Embryonic facial prominence (tissue), 1 donor: ENCODE data around the gene RHOH.
"Not testable (repeated sequence)": the region's sequence is repeated elsewhere in the genome, so short reads cannot be mapped to it uniquely, and the experiment has no call there.

Experiments used
- DNase-seq: peaks from one replicate; pipeline ENCODE4 v3.0.0-alpha.2; 2016; ENCODE audit errors: extremely low spot score

The RHOH gene, protein sequence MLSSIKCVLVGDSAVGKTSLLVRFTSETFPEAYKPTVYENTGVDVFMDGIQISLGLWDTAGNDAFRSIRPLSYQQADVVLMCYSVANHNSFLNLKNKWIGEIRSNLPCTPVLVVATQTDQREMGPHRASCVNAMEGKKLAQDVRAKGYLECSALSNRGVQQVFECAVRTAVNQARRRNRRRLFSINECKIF

GRCh38 chr4:40196724-40197281 is at the start of gene RHOH:
Gene RHOH (plus strand): TSS chr4:40197031. CDS start chr4:40243387, 46,356 bp downstream.
- no peak for DNase-seq

GRCh38 chr4:40147490-40147889 is 49.3 kb upstream of the RHOH start:
- not testable (repeated sequence) for DNase-seq

DNA sequence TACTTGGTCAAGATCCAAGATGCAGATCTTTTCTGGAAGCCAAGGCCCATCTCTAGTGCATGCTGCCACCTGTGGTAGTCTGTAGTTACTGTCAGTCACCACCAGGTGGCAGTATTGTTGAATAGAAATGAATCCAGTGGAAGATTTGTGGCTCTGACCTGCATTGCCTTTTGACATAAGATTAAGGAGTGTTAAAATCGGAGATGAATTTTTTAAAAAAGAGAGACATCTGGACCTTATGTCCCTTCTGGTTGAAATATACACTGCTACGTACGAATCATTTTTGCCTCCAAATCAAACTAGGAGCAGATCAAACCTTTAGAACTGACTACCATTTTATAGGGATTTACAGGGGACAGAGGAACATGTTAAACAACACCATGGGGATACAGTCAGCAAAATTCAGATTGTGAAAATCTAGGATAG is 46.9 kb upstream of the RHOH start:
- no peak for DNase-seq

GRCh38 chr4:40150932-40151331 is 45.9 kb upstream of the RHOH start:
- no peak for DNase-seq

DNA sequence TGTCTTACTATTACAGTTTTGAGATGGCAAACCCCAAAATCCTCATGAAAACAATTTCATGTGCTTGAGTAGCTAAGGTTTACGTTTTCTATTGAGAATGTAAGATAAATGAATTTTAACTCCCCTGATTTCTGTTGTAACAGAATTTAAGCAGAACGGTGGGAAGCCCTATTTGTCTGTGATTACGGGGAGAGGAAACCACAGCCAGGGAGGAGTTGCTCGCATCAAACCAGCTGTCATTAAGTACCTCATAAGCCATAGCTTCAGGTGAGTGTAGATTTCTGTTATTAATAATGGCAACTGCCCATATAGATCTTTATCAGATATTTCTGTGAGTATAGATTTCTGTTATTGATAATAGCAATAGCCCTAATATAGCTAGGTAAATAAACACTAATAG is 44.2 kb upstream of the RHOH start:
- DNase-seq: no peak

- no peak for DNase-seq
These were observed 39.4 kb upstream of the RHOH start for GRCh38 chr4:40157436-40157835.

GRCh38 chr4:40160258-40160657 is 36.6 kb upstream of the RHOH start:
- no peak for DNase-seq

DNA sequence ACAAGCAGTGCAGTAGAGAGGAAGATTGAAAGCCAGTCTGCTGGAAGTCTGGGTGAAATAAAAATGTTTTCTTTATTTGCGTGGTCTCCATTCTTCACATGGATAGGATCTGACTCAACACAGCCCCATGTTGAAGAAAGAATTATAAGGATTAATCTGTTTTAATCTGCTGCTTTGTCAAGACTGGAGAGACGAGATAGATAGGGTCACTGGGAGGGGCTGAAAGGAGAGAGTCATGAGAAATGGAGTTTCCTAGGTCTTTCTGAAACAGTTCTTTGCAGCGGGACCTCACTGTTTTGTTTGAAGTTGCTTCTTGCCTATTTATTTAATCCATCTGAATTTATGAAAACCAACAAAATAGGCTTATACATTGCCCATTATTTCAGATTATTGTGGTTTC is 32.4 kb upstream of the RHOH start:
- DNase-seq: no peak

DNA sequence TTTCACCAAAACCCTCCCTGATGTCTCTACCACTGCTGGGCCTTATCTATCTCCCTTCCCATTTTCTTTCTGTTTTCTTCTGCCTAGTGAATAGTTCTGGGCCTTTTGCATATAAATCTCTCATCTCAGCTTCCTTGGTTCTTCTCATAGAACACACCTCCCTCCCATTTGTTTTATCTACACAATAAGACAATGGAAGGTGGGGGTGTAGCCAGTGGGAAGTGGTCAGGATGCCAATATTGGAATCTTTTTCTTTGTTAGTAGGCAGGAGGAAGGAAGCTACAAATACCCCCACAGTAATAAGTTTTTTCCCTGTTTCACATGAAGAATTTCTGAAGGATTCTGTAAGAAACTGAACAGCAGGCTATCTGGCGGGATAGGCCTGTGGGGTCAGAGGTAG is 30.9 kb upstream of the RHOH start:
- no peak for DNase-seq

DNA sequence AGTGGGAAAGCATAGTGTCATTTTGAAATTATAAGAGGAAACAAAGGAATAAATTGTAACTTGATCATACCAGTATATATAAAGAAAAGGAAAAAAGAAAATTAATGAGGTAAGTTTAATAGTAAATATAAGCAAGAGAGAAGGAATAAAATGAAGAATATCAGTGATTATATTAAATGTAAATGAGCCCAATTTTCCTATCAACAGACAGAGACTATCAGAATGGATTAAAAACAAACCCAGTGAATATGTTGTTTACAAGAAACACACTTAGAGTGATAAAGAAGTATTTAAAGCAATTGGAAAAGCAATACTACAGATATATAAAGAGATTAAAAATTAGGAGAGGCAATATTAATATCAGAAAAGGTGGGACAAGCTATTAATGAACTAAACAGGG is 28.8 kb upstream of the RHOH start:
- no peak for DNase-seq

DNA sequence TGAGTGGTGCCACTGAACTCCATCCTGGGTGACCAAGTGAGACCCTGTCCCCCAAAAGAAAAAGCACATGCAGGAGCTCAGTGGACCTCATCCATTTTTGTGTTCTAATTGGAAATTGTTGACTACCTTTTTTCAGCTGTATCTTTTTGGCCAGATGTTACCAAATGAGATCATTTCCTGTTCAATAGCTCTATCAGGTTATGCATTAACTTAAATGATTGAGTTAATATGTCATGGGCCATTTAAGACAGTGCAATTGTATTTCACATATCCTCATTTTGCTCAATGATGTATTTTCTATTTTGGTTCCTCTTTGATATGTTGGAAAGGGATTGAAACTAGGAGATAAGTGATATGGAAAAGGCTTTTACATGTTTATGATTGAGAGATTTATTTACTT is 26.2 kb upstream of the RHOH start:
- DNase-seq: no peak

- no peak for DNase-seq
These were observed 23.4 kb upstream of the RHOH start for GRCh38 chr4:40173470-40173875.

GRCh38 chr4:40176602-40177001 is 20.2 kb upstream of the RHOH start:
- no peak for DNase-seq

GRCh38 chr4:40177591-40177990 is 19.2 kb upstream of the RHOH start:
- DNase-seq: no peak

GRCh38 chr4:40178672-40179071 is 18.2 kb upstream of the RHOH start:
- no peak for DNase-seq

- DNase-seq: no peak
These were observed 17.5 kb upstream of the RHOH start for GRCh38 chr4:40179360-40179759.

GRCh38 chr4:40180356-40180755 is 16.5 kb upstream of the RHOH start:
- no peak for DNase-seq

- DNase-seq: no peak
These were observed 14.8 kb upstream of the RHOH start for GRCh38 chr4:40182001-40182400.

DNA sequence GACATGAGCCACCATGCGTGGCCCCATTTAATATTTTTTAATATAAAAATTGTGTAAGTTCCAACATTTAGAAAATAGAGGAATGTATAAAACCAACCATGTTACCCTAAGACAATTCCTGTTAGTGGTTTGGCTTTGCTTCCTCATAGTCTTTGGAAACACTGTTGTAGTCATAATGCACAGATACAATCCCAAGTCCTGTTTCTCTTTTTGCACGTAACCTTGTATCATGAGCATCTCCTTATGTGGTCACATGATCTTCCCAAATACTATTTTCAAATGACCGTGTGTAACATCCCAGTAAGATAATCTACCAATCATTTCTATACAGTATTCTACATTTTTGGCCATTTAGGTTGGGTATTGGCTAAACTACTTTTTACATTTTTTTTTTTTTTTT is 13.9 kb upstream of the RHOH start:
- no peak for DNase-seq

DNA sequence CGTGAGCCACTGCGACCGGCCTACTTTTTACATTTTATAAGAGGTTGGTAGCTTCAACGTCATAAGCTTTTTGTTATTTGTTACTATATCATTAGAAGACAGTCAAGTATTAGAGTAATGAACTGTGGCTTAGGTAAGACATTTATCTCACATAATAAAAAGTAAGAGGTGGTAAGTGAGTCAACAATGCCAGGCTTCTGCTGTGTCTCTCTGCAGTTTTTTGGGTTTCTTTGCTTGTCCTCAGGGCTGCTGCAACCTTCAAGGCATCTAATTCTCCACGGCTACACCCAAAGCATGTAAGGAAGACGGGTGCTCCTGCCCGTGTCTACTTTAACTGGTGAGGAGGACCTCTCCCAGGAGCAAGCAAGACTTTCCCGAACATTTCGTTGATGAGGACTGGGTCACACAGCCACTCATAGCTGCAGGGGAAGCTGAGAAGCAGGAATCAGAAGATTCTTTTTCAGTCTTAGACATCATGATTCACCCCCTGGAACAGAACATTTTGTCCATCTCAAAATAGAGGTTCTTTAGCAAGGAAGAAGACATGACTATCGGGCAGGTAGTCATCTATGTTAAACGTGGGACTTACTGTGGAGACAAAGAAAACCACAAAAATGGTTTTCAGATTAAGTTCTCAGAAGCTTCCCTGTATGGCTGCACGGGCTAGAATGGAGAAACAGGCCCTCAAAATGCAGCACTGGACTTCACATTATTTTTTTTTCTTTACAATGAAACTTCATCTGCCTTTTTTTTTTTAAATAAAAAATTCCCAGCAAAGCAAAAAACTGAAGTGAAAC is 13.0 kb upstream of the RHOH start:
- DNase-seq: no peak

- no peak for DNase-seq
These were observed 10.8 kb upstream of the RHOH start for GRCh38 chr4:40185830-40186664.

- DNase-seq: no peak
These were observed 10.2 kb upstream of the RHOH start for GRCh38 chr4:40186665-40187014.
